GM21447 (cell line): Measurements from ENCODE around the gene ARRDC4.
A peak's percentile ranks its signal among the peaks of the same experiment; 100 is the strongest.

Experiments used
- ATAC-seq: cut with Tn5 transposase; IDR thresholded peaks from one replicate; pipeline ENCODE4 v1.9.1; 2021; ENCODE audit not compliant: unreplicated experiment

Gene ARRDC4, protein sequence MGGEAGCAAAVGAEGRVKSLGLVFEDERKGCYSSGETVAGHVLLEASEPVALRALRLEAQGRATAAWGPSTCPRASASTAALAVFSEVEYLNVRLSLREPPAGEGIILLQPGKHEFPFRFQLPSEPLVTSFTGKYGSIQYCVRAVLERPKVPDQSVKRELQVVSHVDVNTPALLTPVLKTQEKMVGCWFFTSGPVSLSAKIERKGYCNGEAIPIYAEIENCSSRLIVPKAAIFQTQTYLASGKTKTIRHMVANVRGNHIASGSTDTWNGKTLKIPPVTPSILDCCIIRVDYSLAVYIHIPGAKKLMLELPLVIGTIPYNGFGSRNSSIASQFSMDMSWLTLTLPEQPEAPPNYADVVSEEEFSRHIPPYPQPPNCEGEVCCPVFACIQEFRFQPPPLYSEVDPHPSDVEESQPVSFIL

DNA sequence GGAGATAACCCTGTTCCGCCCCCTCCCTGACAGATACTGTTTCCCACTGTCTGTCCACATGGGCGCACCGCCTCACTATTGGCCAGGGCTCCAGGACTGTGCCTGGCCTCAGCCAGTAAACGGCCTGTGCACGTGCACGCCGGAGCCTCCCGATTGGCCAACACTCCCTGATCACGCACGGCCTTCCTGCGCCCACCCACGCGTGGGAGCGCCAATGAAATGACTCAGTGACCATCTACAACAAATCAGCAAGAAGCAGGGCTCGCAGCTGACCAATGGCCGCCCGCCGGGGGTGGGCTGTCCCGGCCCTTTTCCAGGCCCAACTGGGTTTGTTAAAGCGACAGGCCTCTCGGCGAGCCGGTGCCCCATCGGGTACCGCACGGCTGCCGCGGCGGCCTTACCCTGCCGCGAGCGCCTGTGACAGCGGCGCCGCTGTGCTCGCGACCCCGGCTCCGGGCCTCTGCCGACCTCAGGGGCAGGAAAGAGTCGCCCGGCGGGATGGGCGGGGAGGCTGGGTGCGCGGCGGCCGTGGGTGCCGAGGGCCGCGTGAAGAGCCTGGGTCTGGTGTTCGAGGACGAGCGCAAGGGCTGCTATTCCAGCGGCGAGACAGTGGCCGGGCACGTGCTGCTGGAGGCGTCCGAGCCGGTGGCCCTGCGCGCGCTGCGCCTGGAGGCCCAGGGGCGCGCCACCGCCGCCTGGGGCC, at the start of gene ARRDC4:
Gene ARRDC4, plus strand, starts transcription at position 340 of the 703 bp plus-strand sequence. Its CDS starts 159 bp downstream, at position 499.
- ATAC-seq, result peak; percentile 82

DNA sequence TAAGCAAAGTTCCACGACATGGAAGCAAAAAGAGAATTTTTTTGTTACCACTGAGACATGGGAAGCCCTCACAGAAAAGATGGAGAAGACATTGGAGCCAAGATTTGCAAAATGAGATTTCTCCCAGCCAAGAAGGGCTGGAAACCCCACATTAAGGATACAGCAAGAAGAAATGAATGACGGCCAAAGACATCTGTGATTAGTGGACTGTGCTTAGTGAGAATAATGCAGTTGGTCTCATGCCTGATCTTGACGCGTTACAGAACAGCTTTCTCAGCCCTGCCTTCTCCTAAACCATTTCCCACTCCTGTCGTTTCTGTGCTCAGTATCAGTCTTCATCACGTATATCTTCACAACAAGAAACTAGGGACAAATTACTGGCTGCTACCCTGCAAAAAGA, 45.8 kb upstream of the ARRDC4 start:
- no peak for ATAC-seq

DNA sequence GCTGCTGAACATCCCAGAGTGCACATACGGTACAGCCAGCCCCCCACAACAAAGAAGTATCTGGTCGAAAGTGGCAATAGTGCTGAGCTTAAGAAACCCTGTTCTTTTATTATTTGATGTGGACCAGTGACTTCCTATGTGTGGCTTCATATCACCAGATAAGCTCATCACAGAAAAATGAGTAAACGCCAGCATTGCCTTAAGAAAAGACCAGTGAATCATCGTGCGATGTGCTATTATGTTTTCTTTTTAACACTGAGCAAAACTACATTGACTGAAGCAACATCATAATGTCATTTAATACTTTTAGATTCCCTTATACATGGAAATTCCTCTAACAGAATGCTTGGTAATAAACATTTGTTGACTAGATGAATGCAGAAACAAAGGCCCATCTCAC, 45.2 kb upstream of the ARRDC4 start:
- ATAC-seq, result no peak

DNA sequence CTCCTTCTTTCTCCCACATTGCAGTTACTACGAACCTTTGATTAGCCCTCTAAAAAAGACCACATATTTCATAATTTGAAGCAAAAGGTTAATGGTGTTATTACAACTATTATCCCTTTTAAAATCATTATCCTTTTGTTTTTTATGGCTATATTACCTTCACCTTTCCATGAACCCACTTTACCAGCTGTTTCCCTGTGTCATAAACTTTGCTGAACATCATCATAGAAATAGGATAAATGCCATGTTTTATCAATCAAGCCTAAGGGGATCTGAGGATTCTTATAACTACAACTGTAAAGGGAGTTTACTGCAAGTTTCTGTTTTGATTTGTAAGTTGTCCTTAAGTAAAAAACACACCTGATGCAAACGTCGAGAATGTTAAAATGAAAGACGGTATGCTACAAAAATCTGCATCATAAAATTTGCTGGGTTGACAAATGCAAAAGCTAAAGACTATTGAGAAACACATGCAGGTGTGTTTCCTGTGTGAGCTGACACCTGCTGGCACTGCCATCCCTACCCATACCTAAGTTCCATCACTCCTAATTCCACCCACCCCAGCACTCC, 39.1 kb upstream of the ARRDC4 start:
- no peak for ATAC-seq

- no peak for ATAC-seq
Observed at GRCh38 chr15:97929456-97930229, 30.9 kb upstream of the ARRDC4 start.

- no peak for ATAC-seq
Observed at GRCh38 chr15:97930230-97930629, 30.3 kb upstream of the ARRDC4 start.

DNA sequence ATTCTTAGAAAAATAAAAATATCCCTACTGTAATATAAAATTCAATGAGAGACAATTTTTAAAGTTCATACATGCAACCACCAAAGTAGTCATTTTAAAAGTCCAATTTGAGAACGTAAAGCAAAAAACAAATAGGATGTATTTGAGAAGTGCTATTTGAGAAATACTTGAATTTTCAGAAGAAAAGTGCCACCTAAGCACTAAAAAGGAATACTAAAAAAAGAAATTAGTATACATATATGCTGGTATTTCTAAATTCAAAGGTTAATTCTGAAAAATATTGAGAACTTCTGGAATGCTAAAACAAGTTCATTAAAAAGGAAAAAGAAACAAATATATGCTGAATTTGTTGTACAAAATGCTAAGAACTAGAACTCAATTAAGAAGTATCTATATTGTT, 29.2 kb upstream of the ARRDC4 start:
- no peak for ATAC-seq

GRCh38 chr15:97933589-97933988, 26.9 kb upstream of the ARRDC4 start:
- no peak for ATAC-seq

DNA sequence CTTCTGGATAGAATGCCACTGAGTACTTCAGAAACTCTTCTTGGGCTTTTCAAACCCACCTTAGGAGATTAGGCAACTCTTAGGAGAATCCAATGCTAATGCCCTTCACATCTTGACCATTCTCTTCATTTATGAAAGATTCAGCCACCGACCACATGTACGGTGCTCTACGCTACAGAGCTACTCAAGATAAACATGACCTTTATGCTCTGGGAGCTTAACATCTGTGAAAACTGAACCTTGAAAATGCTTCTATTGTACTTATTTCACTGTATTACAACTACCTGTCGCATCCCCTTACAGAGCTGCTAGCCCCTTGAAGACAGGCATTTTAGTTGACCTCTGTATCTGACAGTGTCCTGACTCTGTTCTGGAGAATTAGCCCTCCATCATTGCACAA, 19.5 kb upstream of the ARRDC4 start:
- no peak for ATAC-seq

- ATAC-seq, result no peak
Observed at GRCh38 chr15:97941572-97941971, 18.9 kb upstream of the ARRDC4 start.

DNA sequence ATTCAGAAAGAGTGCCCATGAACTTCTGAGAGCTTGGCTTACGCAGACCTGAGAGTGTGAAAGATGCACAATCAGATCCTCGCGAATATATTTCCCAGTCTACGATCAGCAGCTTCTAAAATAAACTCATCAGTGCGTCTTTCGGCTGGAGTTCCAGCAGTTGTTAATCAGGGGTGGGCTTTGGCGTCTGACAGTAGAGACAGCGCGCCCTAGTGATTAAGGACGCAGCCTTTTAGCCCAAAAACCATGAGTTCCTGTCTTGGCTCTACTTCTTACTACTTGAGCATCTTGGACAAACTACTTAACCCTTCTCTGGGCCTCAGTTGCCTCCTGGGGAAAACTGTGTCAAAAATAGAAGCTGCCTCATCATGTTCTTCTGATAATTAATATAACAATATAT, 15.8 kb upstream of the ARRDC4 start:
- ATAC-seq, result no peak

- no peak for ATAC-seq
Observed at GRCh38 chr15:97947465-97948260, 12.8 kb upstream of the ARRDC4 start.

GRCh38 chr15:97953254-97953653, 7.2 kb upstream of the ARRDC4 start:
- ATAC-seq, result no peak

- ATAC-seq, result no peak
Observed at GRCh38 chr15:97953748-97954147, 6.8 kb upstream of the ARRDC4 start.

- no peak for ATAC-seq
Observed at GRCh38 chr15:97955035-97955434, 5.5 kb upstream of the ARRDC4 start.

DNA sequence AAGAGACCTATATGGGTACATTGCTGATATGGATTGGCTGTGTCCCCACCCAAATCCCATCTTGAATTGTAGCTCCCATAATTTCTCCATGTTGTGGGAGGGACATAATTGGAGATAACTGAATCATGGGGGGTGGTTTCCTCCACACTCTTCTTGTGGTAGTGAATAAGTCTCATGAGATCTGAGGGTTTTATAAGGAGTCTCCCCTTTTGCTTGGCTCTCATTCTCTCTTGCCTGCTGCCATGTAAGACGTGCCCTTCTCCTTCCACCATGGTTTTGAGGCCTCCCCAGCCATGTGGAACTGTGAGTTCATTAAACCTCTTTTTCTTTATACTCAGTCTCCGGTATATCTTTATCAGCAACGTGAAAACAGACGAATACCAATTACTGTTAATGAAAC, 5.0 kb upstream of the ARRDC4 start:
- ATAC-seq, result no peak

GRCh38 chr15:97959724-97960363, 659 bp upstream of the ARRDC4 start:
- no peak for ATAC-seq

DNA sequence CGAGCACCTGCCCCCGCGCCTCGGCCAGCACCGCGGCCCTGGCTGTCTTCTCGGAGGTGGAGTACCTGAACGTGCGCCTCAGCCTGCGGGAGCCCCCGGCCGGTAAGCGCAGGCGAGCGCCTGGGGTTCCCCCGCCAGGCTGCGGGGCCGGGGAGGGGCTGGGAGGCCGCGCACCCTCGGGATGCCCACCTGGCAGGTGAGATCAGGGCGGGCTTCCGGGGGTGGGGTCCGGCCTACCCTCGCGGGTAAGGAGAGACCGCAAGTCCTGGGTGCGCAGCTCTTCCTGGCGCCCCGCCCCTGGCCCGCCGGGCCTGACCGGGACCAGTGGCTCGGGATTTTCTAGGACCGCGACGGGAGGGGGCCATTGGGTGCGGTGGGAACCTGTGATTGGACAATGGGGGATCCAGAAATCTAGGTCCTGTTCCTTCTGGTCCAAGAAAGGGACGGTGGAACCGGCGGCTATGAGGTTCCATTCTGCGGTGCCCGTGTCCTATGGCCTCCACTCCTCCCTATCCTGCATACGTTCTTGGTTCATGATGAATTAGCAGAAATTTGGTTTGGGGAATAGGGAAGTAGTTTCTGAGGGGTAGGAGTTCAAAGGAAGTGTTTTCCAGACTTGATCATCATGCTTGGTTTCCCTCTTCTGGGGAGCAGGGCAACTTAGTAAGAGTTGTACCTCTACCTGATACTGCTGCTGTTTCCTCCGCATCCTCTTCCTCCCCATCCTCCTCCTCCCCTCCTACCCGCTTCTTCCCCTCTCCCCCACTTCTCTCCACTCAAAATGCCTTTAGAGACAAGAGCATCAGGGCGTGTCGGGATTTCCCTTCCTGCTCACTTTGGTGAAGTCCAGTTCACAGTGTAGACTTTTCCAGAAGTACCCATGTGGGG, 808 bp downstream of the ARRDC4 start:
- ATAC-seq, result no peak

DNA sequence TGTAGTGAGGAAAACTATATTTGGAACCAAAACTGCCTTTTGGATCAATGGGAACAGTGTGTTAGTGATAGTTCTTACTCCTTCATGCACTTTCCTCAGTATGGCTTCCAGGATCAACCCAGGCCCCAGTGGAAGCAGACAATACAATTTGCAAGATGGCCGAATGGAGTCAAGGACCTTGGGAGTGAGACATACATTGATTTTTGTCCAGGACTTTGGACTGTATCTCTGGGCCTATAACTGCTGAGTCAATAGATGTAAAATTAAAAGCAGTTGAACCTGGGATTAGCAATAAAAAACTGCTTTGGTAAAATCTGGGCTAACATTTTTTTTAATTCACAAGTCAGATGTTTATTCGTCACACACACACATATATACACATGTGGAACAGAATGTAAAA, 1.8 kb downstream of the ARRDC4 start:
- no peak for ATAC-seq
